Activated CD4-positive, alpha-beta T cell treated with anti-CD3 and anti-CD28 coated beads, Interleukin-2, amount 10 ng/mL, durations not matched to agents 24 days and 14 days (primary cell): Measurements from ENCODE around the gene ACTG1. TPM values are rescaled to one million over a fixed set of nuclear protein-coding genes. Genes with fewer than 3 reads are reported as not detected.

Source experiments
- DNase-seq: peaks from one replicate; pipeline ENCODE4 v3.0.0; 2022
- H3K27ac Mint-ChIP-seq: one replicate; pipeline ENCODE4 v1.8.0; 2022; ENCODE audit warnings: mild to moderate bottlenecking, mixed read lengths
- H3K27me3 Mint-ChIP-seq: one replicate; pipeline ENCODE4 v1.8.0; 2022; ENCODE audit warnings: mixed read lengths
- H3K36me3 Mint-ChIP-seq: one replicate; pipeline ENCODE4 v1.8.0; 2022; ENCODE audit warnings: low read depth, mild to moderate bottlenecking, mixed read lengths
- H3K4me1 Mint-ChIP-seq: one replicate; pipeline ENCODE4 v1.8.0; 2021; ENCODE audit warnings: mixed read lengths
- H3K4me3 Mint-ChIP-seq: one replicate; pipeline ENCODE4 v1.8.0; 2022; ENCODE audit warnings: mild to moderate bottlenecking, moderate library complexity, mixed read lengths
- H3K9me3 Mint-ChIP-seq: one replicate; pipeline ENCODE4 v1.8.0; 2021; ENCODE audit warnings: mixed read lengths
- intact Hi-C: fragments of 100-400 bp; cut with micrococcal nuclease; formaldehyde crosslinking; loops from one replicate; pipeline ENCODE4 v1.15.1; 2023
- total RNA-seq: library from RNA; stranded (reverse); gene quantifications from 2 replicates; pipeline ENCODE4 v1.2.3, GENCODE V29; 2022

The ACTG1 gene
- total RNA-seq, 1 donor from 2014 or later = 3,353 TPM

- no peak overlapping the region for H3K27ac Mint-ChIP-seq
- H3K4me3 Mint-ChIP-seq = peak overlapping the region; percentile 37
- peaks cover 14% of the 10 kb centered on the region for H3K4me1 Mint-ChIP-seq
- H3K9me3 Mint-ChIP-seq = no peaks in the 10 kb centered on the region
- peak; percentile 97 for DNase-seq
- intact Hi-C loops = loop anchor here (1.0 to 5.0 kb wide), 4 partner anchors 28 to 231 kb away; partner anchors contain the start of genes ACTG1, BAHCC1 and SLC38A10
- peaks cover 29% of the 10 kb centered on the region for H3K27me3 Mint-ChIP-seq
- H3K36me3 Mint-ChIP-seq = no peaks in the 10 kb centered on the region
These were observed 28.2 kb downstream of the ACTG1 start for GRCh38 chr17:81484195-81484979.

DNA sequence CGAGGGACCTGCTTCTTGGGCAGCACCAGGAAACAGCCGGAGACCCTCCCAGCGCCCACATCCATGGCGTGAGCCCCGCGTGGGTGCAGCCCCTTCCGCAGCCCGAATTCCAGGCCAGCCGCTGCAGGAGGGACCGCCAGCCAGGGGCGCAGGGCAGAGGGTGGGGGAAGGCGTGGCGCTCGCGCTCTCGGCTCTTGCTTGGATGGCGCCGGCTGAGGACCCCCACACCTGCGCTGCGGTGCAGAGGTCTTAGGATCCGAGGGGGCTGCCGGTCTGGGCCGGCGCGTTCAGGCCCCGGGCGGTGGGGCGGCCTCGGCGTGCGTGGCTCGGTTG lies 28.8 kb downstream of the ACTG1 start:
- peaks cover 14% of the 10 kb centered on the region for H3K4me1 Mint-ChIP-seq
- DNase-seq = no peak
- no peak overlapping the region for H3K27ac Mint-ChIP-seq
- H3K27me3 Mint-ChIP-seq = peaks cover 31% of the 10 kb centered on the region
- no peaks in the 10 kb centered on the region for H3K36me3 Mint-ChIP-seq
- no peaks in the 10 kb centered on the region for H3K9me3 Mint-ChIP-seq
- intact Hi-C loops = loop anchor here (1.0 to 5.0 kb wide), 5 partner anchors 29 to 383 kb away; partner anchors contain the start of genes ACTG1, BAHCC1 and SLC38A10
- H3K4me3 Mint-ChIP-seq = peak overlapping the region; percentile 23

- peak; percentile 63 for DNase-seq
These were observed 29.3 kb downstream of the ACTG1 start for GRCh38 chr17:81483085-81483861.

DNA sequence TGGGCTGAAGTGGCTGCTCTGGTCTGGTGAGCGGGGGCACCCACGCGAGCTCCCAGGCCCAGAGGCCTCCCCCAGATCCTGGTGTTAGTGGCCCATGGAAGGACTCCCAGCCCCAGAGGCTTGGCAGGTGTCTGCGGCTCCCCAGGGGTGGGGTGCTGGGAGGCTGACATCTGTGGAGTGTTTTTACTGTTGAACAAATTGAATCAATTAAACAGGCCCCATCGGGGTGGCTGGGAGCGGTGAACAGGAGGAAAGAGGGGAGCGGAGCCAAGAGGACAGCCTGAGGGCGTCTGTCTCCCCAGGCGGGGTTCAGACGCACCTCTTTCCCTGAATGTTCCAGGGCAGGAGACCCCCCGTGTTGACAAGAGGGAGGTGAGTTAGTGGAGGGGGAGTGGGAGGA lies 29.9 kb downstream of the ACTG1 start:
- no peak overlapping the region for H3K27ac Mint-ChIP-seq
- intact Hi-C loops = loop anchor here (2.0 to 5.0 kb wide), 2 partner anchors 85 to 382 kb away; partner anchors contain the start of gene BAHCC1
- DNase-seq = peak; percentile 62
- H3K4me1 Mint-ChIP-seq = peaks cover 14% of the 10 kb centered on the region
- peak overlapping the region; percentile 43 for H3K4me3 Mint-ChIP-seq
- peaks cover 31% of the 10 kb centered on the region for H3K27me3 Mint-ChIP-seq
- H3K36me3 Mint-ChIP-seq = no peaks in the 10 kb centered on the region
- no peaks in the 10 kb centered on the region for H3K9me3 Mint-ChIP-seq

More at GRCh38 chr17:81483085-81483861, 29.3 kb downstream of the ACTG1 start:
- Mint-ChIP-seq H3K27ac (no peak overlapping the region), H3K27me3 (peaks cover 31% of the 10 kb centered on the region), H3K36me3 (no peaks in the 10 kb centered on the region), H3K4me3 (peak overlapping the region; percentile 23), H3K4me1 (peaks cover 14% of the 10 kb centered on the region), H3K9me3 (no peaks in the 10 kb centered on the region)
- intact Hi-C loops = loop anchor here (2.0 to 5.0 kb wide), 2 partner anchors 86 to 382 kb away; partner anchors contain the start of gene BAHCC1

DNA sequence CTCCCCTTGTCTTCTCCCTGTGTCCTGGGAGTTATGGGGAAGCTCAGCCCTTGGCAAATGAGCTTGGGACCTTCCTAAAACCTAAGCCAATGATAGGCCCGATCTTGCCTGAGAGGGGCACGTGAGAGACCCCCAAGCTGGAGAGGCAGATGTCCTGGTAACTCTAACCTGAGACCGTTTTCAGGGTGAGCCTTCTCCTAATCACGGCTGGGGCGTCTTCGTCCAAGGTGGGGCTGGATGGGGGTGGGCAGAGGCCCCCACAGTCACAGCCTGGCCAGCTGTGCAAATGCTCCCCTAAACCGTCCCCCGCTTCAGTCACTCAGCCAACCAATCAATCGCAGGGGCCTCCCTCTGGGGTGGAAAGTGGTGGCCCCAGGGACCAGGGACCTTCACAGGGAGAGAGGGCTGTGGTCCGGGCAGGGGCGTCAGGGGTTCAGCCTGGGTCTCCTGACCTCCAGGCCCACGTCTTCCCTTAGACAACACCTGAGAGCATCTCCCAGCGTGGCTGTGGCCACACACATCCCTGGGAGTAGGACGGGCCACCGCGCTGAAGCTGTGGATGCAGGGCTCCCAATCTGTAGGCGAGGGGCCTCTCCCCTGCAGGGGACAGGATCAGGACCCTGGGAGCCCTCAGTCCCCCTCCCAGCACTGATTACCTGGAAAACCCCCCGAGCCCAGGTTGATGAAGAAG lies 30.6 kb downstream of the ACTG1 start:
- H3K4me1 Mint-ChIP-seq = peaks cover 11% of the 10 kb centered on the region
- H3K27me3 Mint-ChIP-seq = peaks cover 31% of the 10 kb centered on the region
- H3K4me3 Mint-ChIP-seq = peak overlapping the region; percentile 74
- H3K9me3 Mint-ChIP-seq = no peaks in the 10 kb centered on the region
- no peaks in the 10 kb centered on the region for H3K36me3 Mint-ChIP-seq
- intact Hi-C loops = loop anchor here (2.0 to 5.0 kb wide), 2 partner anchors 85 to 381 kb away; partner anchors contain the start of gene BAHCC1
- no peak for DNase-seq
- no peak overlapping the region for H3K27ac Mint-ChIP-seq

GRCh38 chr17:81481073-81481799 lies 31.4 kb downstream of the ACTG1 start:
- H3K27ac Mint-ChIP-seq = no peak overlapping the region
- H3K4me1 Mint-ChIP-seq = peaks cover 8% of the 10 kb centered on the region
- peaks cover 31% of the 10 kb centered on the region for H3K27me3 Mint-ChIP-seq
- peak overlapping the region; percentile 74 for H3K4me3 Mint-ChIP-seq
- intact Hi-C loops = loop anchor here (5.0 kb wide), 1 partner anchor 84 kb away; the partner anchor contains the start of gene BAHCC1
- DNase-seq = peak; percentile 91
- H3K36me3 Mint-ChIP-seq = no peaks in the 10 kb centered on the region
- H3K9me3 Mint-ChIP-seq = no peaks in the 10 kb centered on the region

DNA sequence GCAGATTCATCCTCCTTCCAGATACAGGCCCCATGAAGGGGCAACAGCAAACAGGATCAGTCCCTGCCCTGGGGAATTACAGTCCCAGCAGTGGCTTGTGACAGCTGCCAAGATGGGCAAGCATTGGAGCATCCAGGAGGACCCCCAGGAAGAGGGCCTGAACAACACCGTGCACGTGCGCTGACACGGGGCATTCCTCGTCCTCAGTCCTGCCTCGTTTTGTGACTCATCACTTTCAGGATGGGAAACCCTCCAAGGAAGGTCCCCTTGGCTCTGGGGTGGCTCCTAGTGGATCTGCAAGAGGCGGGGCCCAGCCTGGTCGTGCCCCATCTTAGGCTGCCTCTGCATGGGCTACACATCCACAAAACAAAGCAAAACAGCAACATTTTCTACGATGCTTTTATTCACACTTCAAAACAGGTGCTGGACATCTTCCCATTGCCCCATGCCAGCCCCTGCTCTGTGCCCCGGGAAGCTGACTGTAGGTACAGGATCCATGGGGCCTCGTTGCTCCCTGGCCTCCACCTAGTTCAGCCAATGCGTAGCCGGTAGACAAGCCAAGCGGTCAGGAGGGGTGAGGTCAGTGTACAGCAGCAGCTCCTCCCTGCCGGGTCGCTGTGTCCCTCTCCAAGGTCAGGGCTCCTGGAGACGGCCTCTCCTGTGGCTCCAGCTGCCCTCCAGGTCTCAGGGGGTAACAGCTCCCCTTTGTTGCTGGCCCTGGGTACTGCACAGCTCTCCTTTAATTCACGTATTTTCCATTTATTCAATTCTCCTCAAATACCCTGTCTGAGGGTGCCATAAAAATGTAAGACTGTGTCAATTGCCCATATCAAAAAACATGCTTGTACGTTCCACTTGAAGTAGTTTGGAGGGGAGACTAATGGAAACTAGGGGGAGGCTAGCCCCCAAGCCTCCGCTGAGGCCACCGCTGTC lies 32.2 kb downstream of the ACTG1 start:
- Mint-ChIP-seq H3K27ac (no peak overlapping the region), H3K4me3 (no peak overlapping the region)
- intact Hi-C loops = loop anchor here (5.0 kb wide), 1 partner anchor 83 kb away; the partner anchor contains the start of gene BAHCC1

DNA sequence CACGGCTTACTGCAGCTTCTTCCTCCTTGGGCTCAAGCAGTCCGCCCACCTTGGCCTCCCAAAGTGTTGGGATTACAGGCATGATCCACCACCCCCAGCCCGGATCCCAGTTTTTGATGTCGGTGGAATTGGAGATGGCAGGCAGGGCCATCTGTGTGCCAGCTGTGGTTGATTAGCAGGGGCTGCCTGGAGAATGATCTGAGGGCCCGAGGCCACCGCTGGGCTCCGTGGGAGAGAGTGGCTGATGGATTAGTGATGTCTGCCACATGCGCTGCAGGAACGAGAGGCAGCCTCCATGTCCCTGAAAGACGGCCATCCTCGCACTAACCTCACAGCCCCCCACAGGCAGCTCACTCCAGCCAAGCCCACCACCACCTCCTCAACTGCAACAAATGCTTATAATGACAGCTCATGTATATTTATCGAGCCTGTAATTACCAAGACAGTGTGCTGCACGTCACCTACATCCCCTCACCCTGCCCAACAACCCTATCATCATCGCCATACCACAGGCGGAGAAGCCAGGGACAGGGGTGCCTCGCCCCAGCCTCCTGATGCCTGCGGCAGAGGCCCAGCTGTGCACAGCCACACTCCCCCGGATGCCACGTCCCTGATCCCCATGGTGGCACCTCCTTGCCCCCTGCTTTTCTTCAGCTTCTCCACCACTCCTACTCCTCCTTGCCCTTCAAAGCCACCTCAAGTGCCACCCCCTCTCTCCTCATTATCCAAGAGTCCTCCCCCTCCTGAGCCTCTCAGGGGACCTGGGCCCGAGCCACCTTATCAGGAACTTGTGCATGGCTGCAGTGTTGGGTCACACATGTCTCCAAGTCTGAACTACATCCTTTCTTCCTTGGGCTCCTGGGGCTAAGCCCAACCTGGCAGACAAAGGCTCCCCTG lies 33.2 kb downstream of the ACTG1 start:
- H3K27me3 Mint-ChIP-seq = peaks cover 31% of the 10 kb centered on the region
- intact Hi-C loops = loop anchor here (5.0 kb wide), 1 partner anchor 82 kb away; the partner anchor contains the start of gene BAHCC1
- no peaks in the 10 kb centered on the region for H3K9me3 Mint-ChIP-seq
- no peak for DNase-seq
- peaks cover 5% of the 10 kb centered on the region for H3K4me1 Mint-ChIP-seq
- no peak overlapping the region for H3K4me3 Mint-ChIP-seq
- H3K27ac Mint-ChIP-seq = no peak overlapping the region
- H3K36me3 Mint-ChIP-seq = no peaks in the 10 kb centered on the region

More for the DNA sequence above, 32.2 kb downstream of the ACTG1 start:
- Mint-ChIP-seq H3K4me1 (peaks cover 5% of the 10 kb centered on the region), H3K27me3 (peaks cover 31% of the 10 kb centered on the region), H3K9me3 (no peaks in the 10 kb centered on the region), H3K36me3 (no peaks in the 10 kb centered on the region)
- no peak for DNase-seq

DNA sequence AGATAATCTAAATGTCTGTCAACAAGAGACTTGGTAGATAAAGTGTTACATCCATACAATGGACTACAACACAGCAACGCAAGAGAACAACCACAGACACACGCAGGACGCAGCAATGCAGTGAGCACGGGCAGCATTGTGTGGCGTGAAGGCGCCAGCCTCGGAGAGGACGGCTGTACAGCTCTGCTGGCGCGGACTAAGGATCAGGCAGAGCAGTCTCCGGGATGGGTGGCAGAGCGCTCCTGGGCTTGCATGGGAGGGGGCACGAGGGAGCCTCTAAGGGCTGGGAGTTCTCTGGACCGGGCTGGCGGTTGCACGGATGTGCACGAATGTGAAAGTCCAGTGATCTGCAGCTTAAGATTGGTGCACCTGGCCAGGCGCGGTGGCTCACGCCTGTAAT lies 34.5 kb downstream of the ACTG1 start:
- Mint-ChIP-seq H3K4me3 (no peak overlapping the region), H3K27ac (no peak overlapping the region), H3K36me3 (no peaks in the 10 kb centered on the region), H3K27me3 (peaks cover 31% of the 10 kb centered on the region), H3K4me1 (peaks cover 5% of the 10 kb centered on the region), H3K9me3 (no peaks in the 10 kb centered on the region)
- intact Hi-C loops = no loop called here
- DNase-seq = no peak

- Mint-ChIP-seq H3K9me3 (no peaks in the 10 kb centered on the region), H3K4me1 (peaks cover 3% of the 10 kb centered on the region), H3K27me3 (peaks cover 21% of the 10 kb centered on the region), H3K27ac (no peak overlapping the region), H3K4me3 (no peak overlapping the region), H3K36me3 (no peaks in the 10 kb centered on the region)
- intact Hi-C loops = no loop called here
- DNase-seq = no peak
These were observed 35.4 kb downstream of the ACTG1 start for GRCh38 chr17:81477173-81477572.

DNA sequence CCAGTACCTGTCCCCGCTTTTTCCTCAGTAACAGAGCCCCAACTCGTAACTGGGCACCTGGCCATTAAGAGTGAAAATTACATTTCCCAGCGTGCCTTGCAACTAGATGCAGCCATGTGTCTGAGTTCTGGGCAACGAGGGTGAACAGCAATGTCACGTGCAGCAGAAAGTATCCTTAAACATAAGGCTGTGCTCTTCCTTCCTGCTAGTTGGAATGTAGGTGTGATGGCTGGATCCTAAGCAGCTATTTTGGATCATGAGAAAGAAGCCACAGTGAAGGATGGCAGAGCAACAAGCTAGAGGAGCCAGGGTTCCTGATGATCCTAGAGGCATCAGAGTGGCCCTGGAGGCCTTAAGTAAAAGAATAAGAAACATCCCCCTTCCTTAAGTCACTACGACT lies 36.0 kb downstream of the ACTG1 start:
- intact Hi-C loops = no loop called here
- Mint-ChIP-seq H3K27ac (no peak overlapping the region), H3K27me3 (peaks cover 16% of the 10 kb centered on the region), H3K36me3 (no peaks in the 10 kb centered on the region), H3K9me3 (no peaks in the 10 kb centered on the region), H3K4me1 (no peaks in the 10 kb centered on the region), H3K4me3 (no peak overlapping the region)
- no peak for DNase-seq
